T-helper 22 cell (primary cell): ENCODE measurements around the gene GRWD1.

ENCODE experiments used
- DNase-seq: peaks from one replicate; pipeline ENCODE4 v3.0.0-alpha.2; 2020; ENCODE audit warnings: low read depth

The GRWD1 gene

DNA sequence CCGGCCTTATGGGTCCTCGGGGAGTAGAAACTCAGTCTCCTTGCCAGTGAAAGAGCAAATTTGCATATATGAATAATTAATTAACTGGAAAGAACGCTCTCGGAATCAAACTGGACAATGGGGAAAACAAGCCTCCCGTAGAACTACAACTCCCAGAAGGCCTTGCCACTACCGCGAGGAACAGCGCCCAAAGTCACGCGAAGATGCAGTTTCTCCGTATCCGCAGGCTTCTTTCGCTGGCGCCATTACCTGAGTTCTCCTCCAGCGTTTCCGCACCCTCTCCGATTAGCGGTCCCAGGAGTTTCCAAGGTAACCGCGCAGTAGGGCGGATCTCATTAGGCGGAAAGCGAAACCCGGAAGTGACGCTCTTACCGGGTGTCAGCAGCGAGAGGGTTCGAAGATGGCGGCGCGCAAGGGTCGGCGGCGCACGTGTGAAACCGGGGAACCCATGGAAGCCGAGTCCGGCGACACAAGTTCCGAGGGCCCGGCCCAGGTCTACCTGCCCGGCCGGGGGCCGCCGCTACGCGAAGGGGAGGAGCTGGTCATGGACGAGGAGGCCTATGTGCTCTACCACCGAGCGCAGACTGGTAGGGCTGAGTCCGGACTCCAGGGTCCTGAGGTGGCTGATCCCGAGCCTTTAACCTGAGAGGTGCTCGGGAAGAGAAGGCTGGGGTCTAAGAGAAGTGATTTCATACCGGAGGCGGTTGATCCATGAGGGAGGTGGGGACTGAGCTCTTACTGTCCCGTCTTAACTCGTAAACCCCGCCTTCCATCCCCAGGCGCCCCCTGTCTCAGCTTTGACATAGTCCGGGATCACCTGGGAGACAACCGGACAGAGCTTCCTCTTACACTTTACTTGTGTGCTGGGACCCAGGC is at the start of gene GRWD1:
GRWD1 (plus strand) TSS at position 378 of the 876 bp plus-strand sequence; CDS start at position 401, 23 bp downstream.
- peak; percentile 95 for DNase-seq

DNA sequence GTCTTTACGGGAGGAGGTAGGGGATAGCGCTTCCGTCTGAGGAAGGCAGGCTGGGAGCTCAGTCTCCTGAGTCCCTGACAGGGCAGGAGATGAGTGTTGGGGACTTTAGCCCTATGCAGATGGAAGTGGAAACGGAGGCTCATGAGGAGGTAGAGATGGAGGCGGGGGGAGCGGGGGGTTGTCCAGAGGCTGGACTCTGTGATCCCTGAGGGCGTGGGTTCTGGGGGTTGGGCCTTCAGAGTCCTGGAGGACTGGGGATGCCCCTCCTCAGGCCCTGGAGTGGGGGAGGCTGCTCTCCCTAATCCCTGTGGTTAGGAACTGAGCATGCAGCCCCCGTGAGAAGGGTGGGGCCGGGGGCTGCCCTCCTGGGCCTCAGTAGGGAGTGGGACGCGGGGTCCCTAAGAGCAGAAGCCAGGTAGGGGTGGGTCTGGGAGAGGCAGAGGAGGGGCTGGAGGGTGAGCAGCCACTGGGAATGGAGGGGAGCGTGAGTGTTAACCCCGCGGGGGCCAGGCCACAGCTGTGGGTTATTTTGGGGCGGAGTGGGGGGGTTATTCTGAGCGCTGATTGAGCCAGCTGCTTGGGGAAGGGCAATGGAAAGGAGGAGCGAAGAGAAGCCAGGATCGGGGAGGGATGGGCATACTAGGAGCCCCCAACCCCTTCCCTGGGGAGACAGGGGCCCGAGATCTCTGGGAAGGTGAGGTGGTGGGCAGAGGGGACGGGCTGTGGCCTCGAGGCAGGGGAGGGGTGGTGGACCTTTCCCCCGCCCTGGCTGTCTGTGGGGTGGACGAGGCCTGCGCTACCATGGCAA is 49.6 kb upstream of the GRWD1 start:
- DNase-seq, result no peak

DNA sequence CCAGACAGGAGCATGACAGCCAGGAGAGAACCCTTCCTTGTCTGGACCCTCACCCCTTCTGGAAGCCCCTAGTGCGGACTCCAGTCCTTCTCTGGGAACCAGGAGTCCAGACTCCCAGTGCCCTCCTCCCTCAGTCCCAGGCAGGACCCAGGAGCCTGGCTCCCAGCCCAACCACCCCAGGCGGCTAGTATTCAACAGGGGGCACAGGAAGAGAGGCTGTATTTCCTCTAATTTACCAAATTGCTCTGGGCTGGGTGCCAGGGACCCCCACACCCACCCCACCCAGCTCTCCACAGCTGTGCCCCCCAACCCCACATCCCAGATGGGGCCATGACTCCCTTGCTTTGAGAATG is 49.0 kb upstream of the GRWD1 start:
- DNase-seq, result no peak

DNA sequence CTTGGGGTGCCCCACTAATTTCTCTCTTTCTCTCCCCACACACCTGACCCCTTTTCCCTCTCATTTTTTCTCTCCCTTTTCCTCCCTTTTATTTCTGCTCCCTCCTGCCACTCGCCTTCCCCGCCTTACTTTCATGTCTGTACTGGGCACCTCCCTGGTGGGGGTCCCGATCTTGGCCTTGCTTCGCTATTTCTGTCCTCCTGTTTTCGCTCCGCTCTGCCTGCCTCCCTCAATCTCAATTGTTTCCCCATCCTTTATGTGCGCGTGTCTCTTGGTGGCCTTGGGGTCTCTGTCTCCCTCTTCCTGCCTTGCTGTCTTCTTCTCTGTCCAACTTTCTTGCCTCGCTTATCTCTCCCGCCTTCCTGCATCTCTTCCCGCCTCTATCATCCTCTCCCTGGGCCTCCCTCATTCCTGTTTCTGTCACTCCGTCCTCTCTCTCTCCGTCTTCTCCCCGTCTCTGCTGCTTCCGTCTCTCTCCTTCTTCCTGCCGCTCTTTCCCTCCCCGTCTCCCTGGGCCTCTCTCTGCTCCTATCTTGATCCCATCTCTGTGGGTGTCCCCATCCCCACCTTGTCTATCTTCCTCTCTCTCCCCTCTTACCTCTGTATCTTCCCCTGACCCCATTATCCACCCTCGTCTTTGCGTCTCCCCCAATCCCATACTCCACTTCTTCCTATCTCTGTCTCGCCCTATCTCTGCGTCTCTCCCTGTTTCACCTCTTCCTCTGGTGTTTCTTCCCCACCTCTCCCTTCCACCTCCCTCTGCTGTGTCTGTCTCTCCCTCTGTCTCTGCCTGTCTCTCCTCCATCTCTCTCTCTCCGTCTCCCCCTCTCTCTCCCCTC is 48.3 kb upstream of the GRWD1 start:
- DNase-seq, result no peak

DNA sequence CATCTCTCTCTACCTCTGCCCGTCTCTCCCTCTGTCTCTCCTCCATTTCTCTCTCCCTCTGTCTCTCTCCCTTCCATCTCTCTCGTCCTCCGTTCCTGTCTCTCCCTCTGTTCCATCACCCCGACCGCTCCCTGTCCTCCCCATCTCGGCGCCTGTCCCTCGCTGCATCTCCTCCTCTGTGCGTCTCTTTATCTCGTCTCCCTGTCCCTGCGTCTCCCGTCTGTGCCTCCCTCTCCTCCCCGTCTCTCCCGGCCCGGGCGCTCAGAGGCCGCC is 47.7 kb upstream of the GRWD1 start:
- DNase-seq, result no peak

DNA sequence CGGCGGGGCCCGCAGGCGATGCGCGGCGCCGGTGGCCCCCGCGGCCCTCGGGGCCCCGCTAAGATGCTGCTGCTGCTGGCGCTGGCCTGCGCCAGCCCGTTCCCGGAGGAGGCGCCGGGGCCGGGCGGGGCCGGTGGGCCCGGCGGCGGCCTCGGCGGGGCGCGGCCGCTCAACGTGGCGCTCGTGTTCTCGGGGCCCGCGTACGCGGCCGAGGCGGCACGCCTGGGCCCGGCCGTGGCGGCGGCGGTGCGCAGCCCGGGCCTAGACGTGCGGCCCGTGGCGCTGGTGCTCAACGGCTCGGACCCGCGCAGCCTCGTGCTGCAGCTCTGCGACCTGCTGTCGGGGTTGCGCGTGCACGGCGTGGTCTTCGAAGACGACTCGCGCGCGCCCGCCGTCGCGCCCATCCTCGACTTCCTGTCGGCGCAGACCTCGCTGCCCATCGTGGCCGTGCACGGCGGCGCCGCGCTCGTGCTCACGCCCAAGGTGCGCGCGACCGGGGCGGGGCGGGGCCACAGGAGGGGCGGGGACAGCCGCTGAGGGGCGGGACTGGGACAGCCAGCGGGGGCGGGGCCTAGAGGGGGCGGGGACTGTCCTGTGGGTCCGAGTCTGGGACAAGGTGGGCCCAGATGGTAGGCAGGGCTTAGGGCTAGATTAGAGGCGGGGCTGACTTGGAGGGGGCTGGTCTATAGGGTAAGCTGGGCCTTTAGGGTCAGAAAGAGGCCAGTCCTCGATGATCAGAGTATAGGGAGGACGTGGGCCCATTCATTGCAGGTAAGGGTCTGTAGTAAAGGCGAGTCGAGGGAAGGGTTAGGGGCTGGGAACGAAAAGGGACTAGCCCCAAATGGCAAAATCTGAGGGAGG is 47.2 kb upstream of the GRWD1 start:
- peak; percentile 68 for DNase-seq

DNA sequence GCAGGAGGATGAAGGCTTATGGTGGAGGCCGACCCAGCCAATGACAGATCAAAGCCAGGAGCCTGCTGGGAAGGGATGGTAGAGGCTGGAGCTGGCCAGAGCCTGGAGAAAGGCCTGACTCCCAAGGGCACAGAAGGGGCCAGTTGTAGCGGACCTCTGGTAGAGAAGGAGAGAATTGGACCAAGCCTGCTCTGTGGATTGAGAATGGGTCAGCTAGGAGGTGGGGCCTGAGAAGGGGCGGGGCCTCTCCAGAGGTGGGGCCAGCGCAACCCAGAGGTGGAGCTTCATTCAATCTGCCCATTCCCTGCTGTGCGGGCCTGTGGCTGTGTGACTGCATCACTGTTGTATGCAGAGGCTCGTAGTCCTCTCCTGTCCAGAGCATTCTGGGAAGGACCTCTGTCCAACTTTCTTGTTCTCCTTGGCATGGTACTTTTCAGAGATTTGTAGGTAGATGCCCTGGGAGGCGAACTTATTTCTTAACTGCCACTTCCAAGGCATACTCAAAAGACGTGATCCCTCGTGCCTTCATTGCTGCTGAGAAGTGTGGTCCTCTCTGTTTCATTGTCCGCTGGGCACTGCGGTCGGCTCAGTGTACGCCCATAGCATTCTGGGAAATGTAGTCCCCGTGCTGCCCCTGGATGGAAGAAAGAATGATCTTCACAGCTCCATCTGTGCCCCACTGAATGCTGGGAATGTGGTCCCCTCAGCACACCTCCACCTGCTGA is 45.6 kb upstream of the GRWD1 start:
- no peak for DNase-seq

DNA sequence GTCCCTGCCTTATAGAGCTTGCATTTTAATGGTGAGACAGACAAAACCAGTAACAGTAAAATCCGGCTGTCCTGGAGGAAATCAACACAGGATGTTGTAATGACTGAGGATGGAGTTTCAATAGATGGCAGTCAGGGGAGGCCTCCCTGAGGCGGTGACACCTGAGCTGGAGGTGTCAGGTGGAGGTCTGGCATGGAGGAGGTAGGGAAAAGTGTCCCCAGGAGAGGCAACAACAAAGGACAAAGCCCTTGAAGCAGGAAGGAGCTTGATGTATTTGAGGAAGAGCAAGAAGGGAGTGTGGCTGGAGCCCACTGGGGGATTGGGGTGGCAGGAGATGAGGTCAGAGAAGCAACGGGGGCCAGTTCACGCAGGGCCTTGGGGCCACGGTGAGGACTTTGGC is 44.5 kb upstream of the GRWD1 start:
- DNase-seq, result no peak

DNA sequence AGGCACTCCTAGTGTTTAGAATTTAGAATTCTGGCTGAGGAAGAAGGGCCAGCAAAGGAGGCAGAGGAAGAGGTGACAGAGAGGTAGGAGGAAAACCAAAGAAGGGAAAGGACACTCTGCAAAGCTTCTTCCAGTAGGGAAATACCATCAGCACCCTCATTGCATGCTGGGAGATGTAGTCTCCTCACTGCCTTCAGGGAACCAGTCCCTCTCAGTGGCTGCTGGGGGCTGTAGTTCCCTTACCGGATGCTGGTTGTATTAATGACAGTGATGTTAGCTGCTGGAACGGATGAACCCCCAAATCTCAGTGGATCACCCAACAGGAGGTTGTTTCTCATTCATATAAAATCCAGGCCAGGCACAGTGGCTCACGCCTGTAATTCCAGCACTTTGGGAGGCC is 42.2 kb upstream of the GRWD1 start:
- no peak for DNase-seq

DNA sequence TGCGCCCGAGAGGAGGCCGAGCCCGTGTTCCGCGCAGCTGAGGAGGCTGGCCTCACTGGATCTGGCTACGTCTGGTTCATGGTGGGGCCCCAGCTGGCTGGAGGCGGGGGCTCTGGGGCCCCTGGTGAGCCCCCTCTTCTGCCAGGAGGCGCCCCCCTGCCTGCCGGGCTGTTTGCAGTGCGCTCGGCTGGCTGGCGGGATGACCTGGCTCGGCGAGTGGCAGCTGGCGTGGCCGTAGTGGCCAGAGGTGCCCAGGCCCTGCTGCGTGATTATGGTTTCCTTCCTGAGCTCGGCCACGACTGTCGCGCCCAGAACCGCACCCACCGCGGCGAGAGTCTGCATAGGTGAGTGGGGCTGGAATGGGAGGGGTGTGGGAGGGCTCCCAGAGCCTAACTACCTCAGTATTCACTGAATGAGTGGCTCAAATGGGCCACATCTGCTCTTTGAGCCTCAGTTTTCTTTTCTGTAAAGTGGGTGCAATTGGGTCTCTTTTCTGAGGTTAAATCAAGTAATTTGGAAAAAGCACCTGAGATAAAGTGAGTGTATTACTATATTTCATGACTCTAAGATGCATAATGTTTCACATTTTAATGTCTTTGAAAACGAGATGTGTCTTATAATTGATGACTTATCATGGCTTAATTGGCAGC is 40.6 kb upstream of the GRWD1 start:
- DNase-seq, result no peak

DNA sequence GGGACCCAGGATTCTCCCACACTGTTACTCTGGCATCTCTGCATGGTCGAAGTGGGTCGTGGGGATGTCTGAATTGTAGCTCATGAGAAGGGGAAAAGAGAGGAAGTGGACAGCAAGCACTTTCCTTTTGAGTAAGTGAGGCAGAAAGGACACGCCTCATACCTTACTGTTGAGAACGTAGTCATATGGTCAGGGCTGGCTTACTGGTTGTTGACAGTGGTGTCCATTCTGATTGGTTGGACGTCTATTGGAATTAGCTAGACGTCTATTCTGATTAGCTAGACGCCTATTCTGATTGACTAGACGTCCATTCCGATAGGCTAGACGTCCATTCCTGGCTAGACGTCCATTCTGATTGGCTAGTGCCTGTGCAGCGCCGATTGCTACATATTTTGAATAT is 39.9 kb upstream of the GRWD1 start:
- DNase-seq, result no peak

DNA sequence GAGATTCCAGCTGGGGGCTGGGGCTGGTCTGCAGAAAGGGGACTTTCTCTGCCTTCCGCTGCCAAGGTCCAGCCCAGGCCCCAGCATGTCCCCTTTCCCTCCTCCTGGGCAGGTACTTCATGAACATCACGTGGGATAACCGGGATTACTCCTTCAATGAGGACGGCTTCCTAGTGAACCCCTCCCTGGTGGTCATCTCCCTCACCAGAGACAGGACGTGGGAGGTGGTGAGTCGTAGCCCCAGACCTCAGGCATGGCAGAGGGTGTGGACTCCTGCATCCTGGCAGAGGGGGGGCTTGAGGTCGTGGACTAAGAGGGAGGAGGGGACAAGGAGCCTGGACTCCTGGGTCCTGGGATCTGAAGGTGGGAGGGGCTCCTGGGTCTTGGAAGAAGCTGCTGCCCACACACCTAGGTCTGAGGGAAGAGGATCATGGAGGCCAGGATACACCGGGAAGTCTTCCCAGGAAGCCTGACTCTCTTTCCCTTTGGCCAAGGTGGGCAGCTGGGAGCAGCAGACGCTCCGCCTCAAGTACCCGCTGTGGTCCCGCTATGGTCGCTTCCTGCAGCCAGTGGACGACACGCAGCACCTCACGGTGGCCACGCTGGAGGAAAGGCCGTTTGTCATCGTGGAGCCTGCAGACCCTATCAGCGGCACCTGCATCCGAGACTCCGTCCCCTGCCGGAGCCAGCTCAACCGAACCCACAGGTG is 31.8 kb upstream of the GRWD1 start:
- DNase-seq, result no peak

DNA sequence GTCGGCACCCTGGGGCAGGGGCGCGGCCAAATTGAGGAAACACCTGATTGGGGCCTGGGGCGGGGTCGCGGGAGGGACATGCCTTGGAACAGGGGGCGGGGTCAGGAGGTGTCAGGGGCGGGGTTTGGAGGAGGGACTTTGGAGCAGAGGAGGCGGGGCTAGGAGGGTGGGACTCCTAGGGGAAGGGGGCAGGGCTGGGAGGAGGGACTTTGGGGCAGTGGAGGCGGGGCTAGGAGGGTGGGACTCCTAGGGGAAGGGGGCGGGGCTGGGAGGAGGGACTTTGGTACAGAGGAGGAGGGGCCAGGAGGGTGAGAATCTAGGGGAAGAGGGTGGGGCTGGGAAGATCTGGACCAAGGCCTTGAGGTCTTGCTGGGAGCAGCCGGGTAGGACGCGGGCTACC is 30.4 kb upstream of the GRWD1 start:
- peak; percentile 61 for DNase-seq

DNA sequence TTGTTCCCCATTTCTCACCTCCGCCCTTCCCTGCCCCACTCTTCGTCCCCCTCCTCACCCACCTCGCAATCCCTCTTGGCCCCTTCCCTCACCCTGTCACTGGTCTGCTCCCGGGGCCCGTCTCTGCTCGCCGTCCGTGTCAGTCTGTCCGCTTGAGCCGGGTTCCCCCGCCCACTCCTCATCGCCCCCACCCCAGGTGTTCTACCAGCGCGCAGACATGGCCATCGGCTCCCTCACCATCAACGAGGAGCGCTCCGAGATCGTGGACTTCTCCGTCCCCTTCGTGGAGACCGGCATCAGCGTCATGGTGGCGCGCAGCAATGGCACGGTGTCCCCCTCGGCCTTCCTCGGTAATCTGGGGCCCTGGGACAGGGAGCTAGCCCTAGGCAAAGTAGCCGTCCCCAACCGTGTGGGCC is 30.0 kb upstream of the GRWD1 start:
- no peak for DNase-seq

DNA sequence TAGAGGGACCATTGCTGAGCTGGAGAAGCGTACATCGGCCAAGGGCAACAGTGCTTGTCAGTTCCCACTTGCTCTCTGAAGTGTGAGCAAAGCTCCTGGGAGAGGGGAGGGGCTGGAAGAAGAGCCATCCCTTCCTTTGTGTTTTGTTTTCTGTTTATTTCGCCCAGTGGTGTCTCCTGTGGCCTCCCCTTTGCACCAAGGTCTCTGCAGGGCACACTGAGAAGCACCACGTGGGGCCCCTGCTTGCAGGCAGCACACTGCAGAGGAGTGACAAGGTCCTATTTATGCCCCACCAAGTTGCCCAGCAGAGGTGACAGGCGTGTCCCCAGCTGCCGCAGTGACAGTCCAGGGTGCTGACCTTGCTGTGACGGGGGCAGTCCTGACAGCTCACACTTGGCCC is 28.4 kb upstream of the GRWD1 start:
- no peak for DNase-seq

DNA sequence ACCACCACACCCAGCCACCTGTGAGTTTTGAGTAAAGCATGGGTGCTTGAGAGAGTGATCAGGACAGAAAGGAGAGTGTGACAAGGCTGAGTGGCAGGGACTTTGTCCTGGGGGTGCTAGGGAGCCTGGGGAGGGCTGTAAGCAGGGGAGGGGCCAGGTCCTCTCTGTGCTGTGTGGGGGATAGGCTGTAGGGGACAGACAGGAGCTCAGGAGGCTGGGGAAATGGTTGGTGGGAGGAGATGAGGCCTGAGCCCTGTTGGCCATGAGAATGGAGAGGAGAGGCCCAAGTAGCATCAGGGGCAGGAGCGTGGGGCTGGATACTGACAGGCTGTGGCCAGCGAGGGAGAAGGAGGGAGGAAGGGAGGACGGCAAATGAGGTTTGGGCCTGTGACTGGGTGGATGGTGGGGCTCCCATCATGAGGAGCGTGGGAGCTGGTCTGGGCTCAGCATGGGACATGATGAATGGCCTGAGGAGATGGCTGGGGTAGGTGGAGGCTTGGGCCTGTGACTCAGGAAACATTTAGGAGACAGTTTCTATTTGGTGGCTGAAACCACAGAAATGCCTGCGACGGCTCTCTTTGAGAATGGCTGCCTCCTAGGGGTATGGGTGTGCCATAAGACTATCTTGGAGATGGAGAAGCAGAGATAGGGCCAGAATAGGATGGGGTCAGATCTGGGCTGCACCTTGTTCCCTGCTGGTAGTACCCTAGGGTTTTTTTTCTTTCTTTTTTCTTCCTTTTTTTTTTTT is 27.3 kb upstream of the GRWD1 start:
- no peak for DNase-seq

DNA sequence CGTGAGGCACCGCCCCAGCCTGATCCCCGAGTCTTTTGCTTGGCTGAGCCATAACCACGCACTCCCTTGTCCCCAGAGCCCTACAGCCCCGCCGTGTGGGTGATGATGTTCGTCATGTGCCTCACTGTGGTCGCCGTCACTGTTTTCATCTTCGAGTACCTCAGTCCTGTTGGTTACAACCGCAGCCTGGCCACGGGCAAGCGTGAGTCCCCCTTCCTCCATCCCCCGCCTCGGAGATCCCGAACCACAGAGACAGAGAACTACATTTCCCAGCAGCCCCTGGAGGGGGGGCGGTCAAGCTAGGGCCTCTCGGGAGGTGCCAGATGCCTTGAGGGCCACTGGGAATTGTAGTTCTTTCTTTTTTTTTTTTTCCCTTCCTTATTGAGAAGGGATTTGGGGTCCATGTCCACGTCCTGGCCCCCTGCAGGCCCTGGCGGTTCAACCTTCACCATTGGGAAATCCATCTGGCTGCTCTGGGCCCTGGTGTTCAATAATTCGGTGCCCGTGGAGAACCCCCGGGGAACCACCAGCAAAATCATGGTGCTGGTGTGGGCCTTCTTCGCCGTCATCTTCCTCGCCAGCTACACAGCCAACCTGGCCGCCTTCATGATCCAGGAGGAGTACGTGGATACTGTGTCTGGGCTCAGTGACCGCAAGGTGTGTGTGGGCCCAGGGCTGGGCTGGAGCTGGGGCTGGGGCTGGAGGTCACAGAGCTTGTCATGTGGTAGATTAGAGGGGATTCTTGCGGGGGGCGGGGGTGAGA is 26.4 kb upstream of the GRWD1 start:
- DNase-seq, result peak; percentile 61

DNA sequence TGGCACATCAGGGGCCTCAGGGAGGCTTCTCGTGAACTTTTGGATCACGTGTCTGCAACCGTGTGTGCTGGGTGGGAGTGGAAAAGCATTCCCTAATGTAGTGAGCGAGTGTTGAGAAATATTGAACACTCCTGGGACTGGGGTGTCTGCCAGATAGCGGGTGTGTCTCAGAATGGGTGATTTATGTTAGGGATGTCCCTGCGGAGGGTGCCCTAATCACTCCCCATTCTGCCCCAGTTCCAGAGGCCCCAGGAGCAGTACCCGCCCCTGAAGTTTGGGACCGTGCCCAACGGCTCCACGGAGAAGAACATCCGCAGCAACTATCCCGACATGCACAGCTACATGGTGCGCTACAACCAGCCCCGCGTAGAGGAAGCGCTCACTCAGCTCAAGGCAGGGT is 24.2 kb upstream of the GRWD1 start:
- no peak for DNase-seq
